ENCODE measurements around the gene ADAM17.

ADAM17 gene

DNA sequence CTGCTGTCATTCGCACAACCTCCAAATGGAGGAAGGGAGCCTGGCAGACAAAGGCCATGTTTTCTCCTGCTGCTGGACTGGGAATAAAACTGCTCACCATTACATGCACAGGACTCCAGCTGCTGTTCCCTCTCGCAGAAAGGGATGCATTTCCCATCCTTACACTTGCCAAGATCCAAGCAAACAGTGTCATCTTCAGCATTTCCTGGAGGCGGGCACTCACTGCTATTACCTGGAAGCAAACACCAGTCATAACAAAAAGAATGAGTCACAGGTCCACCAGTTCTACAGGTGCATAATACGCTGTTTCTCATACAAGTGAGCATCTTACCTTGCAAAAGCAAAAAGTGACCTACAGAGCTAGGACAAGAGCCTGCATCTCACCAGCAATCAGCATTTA lies 58.6 kb downstream of the ADAM17 start:
- H3K4me3 ChIP-seq (ENCODE audit: low read length) = no peak overlapping the region
- DNase-seq (ENCODE audit: low read depth) = no peak
- TF ChIP-seq, protein P1, sequence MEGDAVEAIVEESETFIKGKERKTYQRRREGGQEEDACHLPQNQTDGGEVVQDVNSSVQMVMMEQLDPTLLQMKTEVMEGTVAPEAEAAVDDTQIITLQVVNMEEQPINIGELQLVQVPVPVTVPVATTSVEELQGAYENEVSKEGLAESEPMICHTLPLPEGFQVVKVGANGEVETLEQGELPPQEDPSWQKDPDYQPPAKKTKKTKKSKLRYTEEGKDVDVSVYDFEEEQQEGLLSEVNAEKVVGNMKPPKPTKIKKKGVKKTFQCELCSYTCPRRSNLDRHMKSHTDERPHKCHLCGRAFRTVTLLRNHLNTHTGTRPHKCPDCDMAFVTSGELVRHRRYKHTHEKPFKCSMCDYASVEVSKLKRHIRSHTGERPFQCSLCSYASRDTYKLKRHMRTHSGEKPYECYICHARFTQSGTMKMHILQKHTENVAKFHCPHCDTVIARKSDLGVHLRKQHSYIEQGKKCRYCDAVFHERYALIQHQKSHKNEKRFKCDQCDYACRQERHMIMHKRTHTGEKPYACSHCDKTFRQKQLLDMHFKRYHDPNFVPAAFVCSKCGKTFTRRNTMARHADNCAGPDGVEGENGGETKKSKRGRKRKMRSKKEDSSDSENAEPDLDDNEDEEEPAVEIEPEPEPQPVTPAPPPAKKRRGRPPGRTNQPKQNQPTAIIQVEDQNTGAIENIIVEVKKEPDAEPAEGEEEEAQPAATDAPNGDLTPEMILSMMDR (conservative IDR thresholded peaks at IDR 0.05; ENCODE audit: low read depth, low read length) = no peak

GRCh38 chr2:9494081-9494480 lies 61.5 kb downstream of the ADAM17 start:
- TF ChIP-seq, protein P1 (conservative IDR thresholded peaks at IDR 0.05; ENCODE audit: low read depth, low read length) = no peak
- DNase-seq (ENCODE audit: low read depth) = no peak

GRCh38 chr2:9493478-9493877 lies 62.2 kb downstream of the ADAM17 start:
- H3K4me3 ChIP-seq (ENCODE audit: low read length) = no peak overlapping the region
- TF ChIP-seq, protein P1 (conservative IDR thresholded peaks at IDR 0.05; ENCODE audit: low read depth, low read length) = no peak
- no peak for DNase-seq (ENCODE audit: low read depth)

More at GRCh38 chr2:9494081-9494480, 61.5 kb downstream of the ADAM17 start:
- no peak overlapping the region for H3K4me3 ChIP-seq (ENCODE audit: low read length)

GRCh38 chr2:9492927-9493326 lies 62.7 kb downstream of the ADAM17 start:
- TF ChIP-seq, protein P1 (conservative IDR thresholded peaks at IDR 0.05; ENCODE audit: low read depth, low read length) = no peak
- no peak for DNase-seq (ENCODE audit: low read depth)
- H3K4me3 ChIP-seq (ENCODE audit: low read length) = no peak overlapping the region

DNA sequence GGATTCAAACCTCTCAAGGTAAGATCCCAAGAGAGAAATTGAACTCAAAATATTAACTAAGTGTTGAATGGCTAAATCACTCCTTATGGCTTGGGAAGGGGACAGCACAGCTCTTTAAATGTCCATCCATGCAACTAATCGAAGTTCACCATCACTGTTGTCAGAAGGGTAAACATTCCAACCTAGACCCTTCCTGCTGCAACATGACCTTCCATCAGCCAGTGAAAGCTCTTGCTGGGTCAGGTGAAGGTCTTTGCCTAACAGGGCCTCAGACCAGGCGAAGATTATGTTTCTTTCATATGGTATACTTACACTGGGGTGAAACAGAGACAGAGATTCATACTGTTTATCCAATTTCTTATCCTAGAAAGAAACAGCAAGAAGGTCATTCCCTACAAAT lies 64.8 kb downstream of the ADAM17 start:
- no peak for DNase-seq (ENCODE audit: low read depth)
- TF ChIP-seq, protein P1 (conservative IDR thresholded peaks at IDR 0.05; ENCODE audit: low read depth, low read length) = no peak
- H3K4me3 ChIP-seq (ENCODE audit: low read length) = no peak overlapping the region

DNA sequence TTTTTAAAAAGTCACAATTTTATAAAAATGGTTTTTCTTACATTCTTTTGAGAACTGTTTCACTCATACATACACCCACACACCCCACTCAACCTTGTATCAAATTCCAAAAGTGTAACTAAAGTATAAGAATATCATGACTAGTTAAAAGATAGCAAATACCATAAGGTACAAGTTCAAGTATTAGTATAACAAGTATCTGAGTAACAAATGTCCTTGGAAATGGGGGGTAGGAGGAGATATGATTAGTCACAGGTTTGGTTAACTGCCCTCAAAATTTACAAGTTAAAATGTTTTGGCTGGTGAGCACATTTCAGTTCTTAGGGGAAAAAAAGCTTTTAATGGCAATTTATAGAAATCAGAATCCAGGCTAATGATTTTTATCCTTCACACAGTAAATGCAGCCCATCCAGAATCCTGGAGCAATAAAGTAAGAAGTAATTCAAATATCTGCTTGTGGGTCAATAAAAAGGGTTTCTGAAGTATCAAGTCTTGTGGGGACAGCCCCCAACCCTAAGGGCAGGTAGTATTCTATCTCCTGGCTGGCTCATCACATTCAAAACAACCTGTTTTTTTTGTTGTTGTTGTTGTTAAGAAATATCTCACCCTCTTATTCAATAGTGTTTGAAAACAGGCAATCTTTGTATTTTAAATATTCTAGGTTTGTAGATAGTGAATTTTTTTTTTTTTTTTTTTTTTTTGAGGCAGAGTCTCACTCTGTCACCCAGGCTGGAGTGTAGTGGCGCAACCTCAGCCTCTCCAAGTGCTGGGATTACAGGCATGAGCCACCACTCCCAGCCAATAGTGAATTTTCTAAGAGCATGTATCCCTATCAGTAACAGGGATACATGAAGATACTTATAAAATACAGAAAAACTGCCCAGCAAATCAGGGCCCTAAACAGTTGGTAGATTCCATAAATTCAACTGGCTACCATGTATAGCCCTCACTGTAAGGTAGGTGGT lies 66.8 kb downstream of the ADAM17 start:
- DNase-seq (ENCODE audit: low read depth) = no peak
- no peak overlapping the region for H3K4me3 ChIP-seq (ENCODE audit: low read length)
- TF ChIP-seq, protein P1 (conservative IDR thresholded peaks at IDR 0.05; ENCODE audit: low read depth, low read length) = no peak

GRCh38 chr2:9484533-9484932 lies 71.1 kb downstream of the ADAM17 start:
- no peak for DNase-seq (ENCODE audit: low read depth)
- TF ChIP-seq, protein P1 (conservative IDR thresholded peaks at IDR 0.05; ENCODE audit: low read depth, low read length) = no peak
- H3K4me3 ChIP-seq (ENCODE audit: low read length) = no peak overlapping the region
